NB4 (cell line): ENCODE measurements around the gene EPB41L4A.

Source experiments
- DNase-seq: peaks from one replicate; pipeline ENCODE4 v3.0.0; 2010; ENCODE audit warnings: low read depth
- H3K4me3 ChIP-seq: one replicate; pipeline ENCODE4 v1.5.1; 2011; ENCODE audit warnings: mild to moderate bottlenecking, low read depth, low read length, moderate library complexity
- CTCF ChIP-seq: IDR thresholded peaks from one replicate; pipeline ENCODE4 v1.5.1; 2012; ENCODE audit warnings: low read depth, low read length
- MAX ChIP-seq: IDR thresholded peaks from 2 replicates; pipeline ENCODE4 v1.6.1; 2011; ENCODE audit warnings: low read depth, low read length
- MYC ChIP-seq: IDR thresholded peaks from 2 replicates; pipeline ENCODE4 v1.6.1; 2011; ENCODE audit warnings: low read depth, low read length
- POLR2A ChIP-seq: IDR thresholded peaks from 2 replicates; pipeline ENCODE4 v1.6.1; 2011; ENCODE audit warnings: mild to moderate bottlenecking; ENCODE audit not compliant: insufficient read length; ENCODE audit errors: extremely low read depth

The EPB41L4A gene

GRCh38 chr5:112381521-112381920, 37.6 kb downstream of the EPB41L4A start:
- H3K4me3 ChIP-seq, result no peak overlapping the region
- TF ChIP-seq POLR2A (no peak), MAX (no peak), MYC (no peak), CTCF (no peak)
- DNase-seq, result no peak

GRCh38 chr5:112379542-112380325, 39.3 kb downstream of the EPB41L4A start:
- no peak overlapping the region for H3K4me3 ChIP-seq
- TF ChIP-seq POLR2A, result no peak
- no peak for TF ChIP-seq MYC
- no peak for TF ChIP-seq CTCF
- no peak for TF ChIP-seq MAX
- no peak for DNase-seq

GRCh38 chr5:112374818-112375217, 44.3 kb downstream of the EPB41L4A start:
- no peak for TF ChIP-seq CTCF
- no peak for TF ChIP-seq MYC
- no peak for TF ChIP-seq MAX
- TF ChIP-seq POLR2A, result no peak
- DNase-seq, result no peak
- H3K4me3 ChIP-seq, result no peak overlapping the region

- TF ChIP-seq CTCF (no peak), POLR2A (no peak), MYC (no peak), MAX (no peak)
- H3K4me3 ChIP-seq, result no peak overlapping the region
- no peak for DNase-seq
These were observed 44.7 kb downstream of the EPB41L4A start for GRCh38 chr5:112374356-112374755.

GRCh38 chr5:112373885-112374284, 45.2 kb downstream of the EPB41L4A start:
- TF ChIP-seq CTCF (no peak), MAX (no peak), POLR2A (no peak), MYC (no peak)
- DNase-seq, result no peak
- H3K4me3 ChIP-seq, result no peak overlapping the region
